ENCODE results near the gene UPK2.

UPK2 gene

GRCh38 chr11:118917481-118918127 lies 38.5 kb upstream of the UPK2 start:
- DNase-seq (ENCODE audit: low spot score): peak; percentile 81

- peak; percentile 74 for DNase-seq (ENCODE audit: low spot score)
Observed at GRCh38 chr11:118918128-118918685, 37.9 kb upstream of the UPK2 start.

- no peak for DNase-seq (ENCODE audit: low spot score)
Observed at GRCh38 chr11:118918686-118919280, 37.3 kb upstream of the UPK2 start.

GRCh38 chr11:118921121-118921928 lies 34.8 kb upstream of the UPK2 start:
- DNase-seq (ENCODE audit: low spot score): peak; percentile 88

- peak; percentile 84 for DNase-seq (ENCODE audit: low spot score)
Observed at GRCh38 chr11:118921929-118922744, 34.0 kb upstream of the UPK2 start.

GRCh38 chr11:118922745-118923627 lies 33.1 kb upstream of the UPK2 start:
- DNase-seq (ENCODE audit: low spot score): no peak

GRCh38 chr11:118923721-118924587 lies 32.1 kb upstream of the UPK2 start:
- no peak for DNase-seq (ENCODE audit: low spot score)

- peak; percentile 58 for DNase-seq (ENCODE audit: low spot score)
Observed at GRCh38 chr11:118924591-118925585, 31.2 kb upstream of the UPK2 start.

- DNase-seq (ENCODE audit: low spot score): no peak
Observed at GRCh38 chr11:118927554-118928100, 28.5 kb upstream of the UPK2 start.

GRCh38 chr11:118928101-118928869 lies 27.8 kb upstream of the UPK2 start:
- peak; percentile 97 for DNase-seq (ENCODE audit: low spot score)

- DNase-seq (ENCODE audit: low spot score): peak; percentile 85
Observed at GRCh38 chr11:118928870-118929500, 27.1 kb upstream of the UPK2 start.

GRCh38 chr11:118929501-118930093 lies 26.5 kb upstream of the UPK2 start:
- peak; percentile 87 for DNase-seq (ENCODE audit: low spot score)

- DNase-seq (ENCODE audit: low spot score): peak; percentile 84
Observed at GRCh38 chr11:118930094-118930712, 25.9 kb upstream of the UPK2 start.

- DNase-seq (ENCODE audit: low spot score): no peak
Observed at GRCh38 chr11:118931571-118931970, 24.5 kb upstream of the UPK2 start.

GRCh38 chr11:118933486-118933885 lies 22.6 kb upstream of the UPK2 start:
- peak; percentile 33 for DNase-seq (ENCODE audit: low spot score)

- no peak for DNase-seq (ENCODE audit: low spot score)
Observed at GRCh38 chr11:118935376-118935775, 20.7 kb upstream of the UPK2 start.

Measured in GM03348 (cell line).